HT-29 (cell line): ENCODE data around the gene EVI5L. TPM values are rescaled to one million over a fixed set of nuclear protein-coding genes. Genes with fewer than 3 reads are reported as not detected.
"Not testable (repeated sequence)": the region's sequence is repeated elsewhere in the genome, so short reads cannot be mapped to it uniquely, and the experiment has no call there.

ENCODE experiments used
- DNase-seq: peaks from one replicate; pipeline ENCODE4 v3.0.0-alpha.2; 2015; ENCODE audit warnings: low spot score
- total RNA-seq: library from RNA; depleted of rRNA; stranded (reverse); fragments of >200 nt; shearing (Covaris generic); gene quantifications from 2 replicates; pipeline ENCODE4 v1.2.3, GENCODE V29; 2014

The EVI5L gene
- total RNA-seq, 1 experiment from 2014 or later = 4.0 TPM

DNA sequence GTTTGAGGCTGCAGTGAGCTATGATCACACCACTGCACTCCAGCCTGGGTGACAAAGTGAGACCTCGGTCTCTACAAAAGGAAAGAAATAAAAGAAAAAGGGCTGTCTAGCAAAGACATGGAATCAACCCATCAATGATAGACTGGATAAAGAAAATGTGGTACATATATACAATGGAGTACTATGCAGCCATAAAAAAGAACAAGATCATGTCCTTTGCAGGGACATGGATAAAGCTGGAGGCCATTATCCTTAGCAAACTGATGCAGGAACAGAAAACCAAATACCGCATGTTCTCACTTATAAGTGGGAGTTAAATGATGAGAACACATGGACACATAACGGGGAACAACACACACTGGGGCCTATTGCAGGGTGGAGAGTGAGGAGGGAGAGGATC lies 14.0 kb upstream of the EVI5L start:
- not testable (repeated sequence) for DNase-seq

DNA sequence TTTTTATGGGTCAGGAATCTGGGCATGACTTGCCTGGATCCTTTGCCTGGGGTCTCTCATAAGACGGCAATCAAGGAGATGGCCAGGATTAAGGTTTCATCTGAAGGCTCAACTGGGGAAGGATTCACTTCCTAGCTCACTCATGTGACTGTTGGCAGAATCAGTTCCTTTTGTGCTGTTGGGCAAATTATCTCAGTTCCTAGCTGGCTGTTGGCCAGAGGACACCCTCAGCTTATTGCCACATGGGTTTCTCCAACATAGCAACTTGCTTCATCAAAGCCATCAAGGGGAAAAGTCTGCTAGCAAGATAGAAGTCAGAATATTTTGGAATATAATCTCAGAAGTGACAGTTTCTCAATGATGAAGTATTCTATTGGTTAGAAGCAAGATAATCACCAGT lies 12.2 kb upstream of the EVI5L start:
- DNase-seq = no peak

DNA sequence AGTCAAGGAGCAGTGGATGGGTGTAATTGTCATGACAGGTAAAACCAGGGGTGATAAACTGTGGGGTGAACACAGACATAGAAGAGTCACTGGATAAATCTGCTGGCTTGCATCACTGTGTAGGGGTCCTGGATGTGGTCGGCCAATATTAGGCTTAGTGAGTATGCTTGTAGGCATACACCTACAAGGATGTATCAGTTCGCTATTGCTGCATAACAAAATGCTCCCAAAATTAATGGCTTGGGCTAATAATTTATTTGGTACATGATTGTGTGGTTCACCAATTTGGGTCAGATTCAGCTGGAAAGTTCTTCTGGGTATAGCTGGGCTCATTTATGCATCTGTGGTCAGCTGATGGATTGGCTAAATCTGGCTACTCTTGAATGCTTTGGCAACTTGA lies 11.2 kb upstream of the EVI5L start:
- no peak for DNase-seq

DNA sequence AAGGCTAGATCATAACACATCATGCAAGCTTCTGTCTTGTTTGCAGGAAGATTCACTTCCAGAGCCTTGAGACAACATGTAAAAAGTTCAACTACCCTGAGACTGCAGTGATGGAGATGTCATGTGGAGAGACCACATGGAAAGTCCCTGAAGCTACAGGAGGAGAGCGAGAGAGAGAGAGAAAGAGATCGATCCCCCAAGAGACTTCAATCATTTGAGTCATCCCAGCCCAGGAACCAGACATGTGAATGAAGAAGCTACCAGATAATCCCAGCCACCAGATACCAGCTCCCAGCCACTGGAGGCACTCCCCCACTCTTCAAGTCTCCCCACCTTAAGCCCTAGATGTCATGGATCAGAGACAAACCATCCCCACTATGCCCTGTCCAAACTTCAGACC lies 10.7 kb upstream of the EVI5L start:
- DNase-seq = no peak

DNA sequence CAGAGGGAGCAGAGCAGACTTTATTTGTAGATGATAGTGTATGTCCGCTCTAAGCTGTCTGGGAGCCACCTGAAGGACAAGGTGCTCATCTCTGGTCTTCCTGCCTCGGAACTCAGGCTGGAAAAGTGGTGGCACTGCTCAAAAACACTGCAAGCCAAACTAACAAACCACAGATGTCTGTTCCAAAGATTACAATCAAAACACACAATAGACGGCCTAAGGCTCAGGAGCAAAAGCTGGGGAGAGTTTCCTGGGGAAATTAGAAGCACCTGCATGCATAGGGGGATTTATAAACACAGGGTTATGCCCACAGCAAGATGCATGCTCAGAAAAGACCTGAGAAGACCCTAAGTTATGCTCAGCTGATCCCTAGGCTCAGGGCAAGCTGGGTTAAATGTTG lies 9.4 kb upstream of the EVI5L start:
- DNase-seq = no peak

DNA sequence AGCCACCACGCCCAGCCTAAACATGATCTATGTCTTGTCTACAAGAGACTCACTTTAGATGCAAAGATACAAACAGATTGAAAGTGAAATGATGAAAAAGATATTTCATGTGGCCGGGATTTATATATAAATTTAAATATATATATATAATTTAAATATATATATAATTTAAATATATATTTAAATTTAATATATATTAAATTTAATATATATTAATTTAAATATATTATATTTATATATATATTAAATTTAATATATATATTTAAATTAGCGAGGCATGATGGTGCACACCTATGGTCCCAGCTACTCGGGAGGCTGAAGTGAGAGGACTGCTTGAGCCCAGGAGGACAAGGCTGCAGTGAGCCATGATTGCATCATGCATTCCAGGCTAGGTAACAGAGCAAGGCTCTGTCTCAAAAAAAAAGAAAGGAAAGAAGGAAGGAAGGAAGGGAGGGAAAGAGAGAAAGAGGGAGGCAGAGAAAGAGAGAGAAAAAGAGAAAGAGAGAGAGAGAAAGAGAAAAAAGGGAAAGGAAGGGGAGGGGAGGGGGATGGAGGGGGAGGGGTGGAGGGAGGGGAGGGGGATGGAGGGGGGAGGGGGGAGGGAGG lies 7.0 kb upstream of the EVI5L start:
- no peak for DNase-seq

DNA sequence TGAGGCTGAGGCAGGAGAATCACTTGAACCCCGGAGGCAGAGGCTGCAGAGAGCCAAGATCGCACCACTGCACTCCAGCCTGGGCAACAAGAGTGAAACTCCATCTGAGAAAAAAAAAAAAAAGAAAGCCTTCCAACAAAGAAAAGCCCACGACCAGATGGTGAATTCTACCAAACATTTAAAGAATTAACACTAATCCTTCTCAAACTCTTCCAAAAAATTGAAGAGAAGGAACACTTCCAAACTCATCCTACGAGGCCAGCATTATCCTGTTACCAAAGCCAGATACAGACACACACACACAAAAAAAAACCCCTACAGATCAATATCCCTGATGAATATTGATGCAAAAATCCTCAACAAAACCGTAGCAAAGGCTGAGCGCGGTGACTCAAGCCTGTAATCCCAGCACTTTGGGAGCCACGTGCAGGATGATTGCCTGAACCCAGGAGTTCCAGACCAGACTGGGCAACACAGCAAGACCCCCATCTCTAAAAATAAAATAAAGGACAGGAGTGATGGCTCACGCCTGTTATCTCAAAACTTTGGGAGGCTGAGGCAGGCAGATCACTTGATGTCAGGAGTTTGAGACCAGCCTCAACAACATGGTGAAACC lies 6.2 kb upstream of the EVI5L start:
- DNase-seq = no peak

DNA sequence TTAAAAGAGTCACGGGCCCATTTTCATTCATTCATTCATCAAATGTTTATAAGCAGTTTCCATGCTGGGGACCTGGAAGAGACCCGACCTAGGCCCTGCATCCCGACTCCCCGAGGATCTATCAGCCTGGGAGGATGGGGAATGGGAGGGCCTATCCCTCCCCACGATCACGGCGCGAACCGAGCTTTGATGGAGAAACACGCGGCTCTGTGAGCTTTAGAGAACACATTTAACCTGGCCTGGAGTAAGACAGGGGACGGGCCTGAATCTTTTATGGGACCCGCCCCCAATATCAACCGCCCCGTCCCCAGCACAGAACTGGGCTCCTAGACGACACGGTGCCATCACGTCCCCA lies 875 bp upstream of the EVI5L start:
- DNase-seq = no peak

DNA sequence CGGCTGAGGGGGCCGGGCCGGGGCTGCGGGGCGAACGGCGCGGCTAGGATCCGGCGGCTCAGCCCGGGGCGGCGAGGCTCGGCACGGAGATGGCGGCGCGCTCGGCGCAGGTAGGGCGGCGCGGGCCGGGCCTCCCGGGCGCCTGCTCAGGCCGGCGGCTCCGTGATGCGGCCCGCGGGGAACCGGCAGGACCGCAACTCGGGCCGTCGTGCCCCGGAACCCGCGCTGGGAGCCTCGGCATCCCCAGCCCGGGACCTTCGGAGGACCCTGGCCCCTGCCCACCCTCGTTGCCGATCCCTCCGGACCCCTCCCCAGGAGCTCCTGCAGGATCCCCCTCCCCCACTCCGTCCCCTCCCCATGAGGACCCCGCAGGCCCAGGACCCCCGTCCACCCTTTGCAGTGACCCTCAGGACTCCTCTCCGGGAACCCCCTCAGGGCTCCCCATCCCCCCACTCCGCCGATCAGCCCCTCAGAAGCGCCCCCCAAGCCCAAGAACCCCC lies 304 bp downstream of the EVI5L start:
- no peak for DNase-seq

DNA sequence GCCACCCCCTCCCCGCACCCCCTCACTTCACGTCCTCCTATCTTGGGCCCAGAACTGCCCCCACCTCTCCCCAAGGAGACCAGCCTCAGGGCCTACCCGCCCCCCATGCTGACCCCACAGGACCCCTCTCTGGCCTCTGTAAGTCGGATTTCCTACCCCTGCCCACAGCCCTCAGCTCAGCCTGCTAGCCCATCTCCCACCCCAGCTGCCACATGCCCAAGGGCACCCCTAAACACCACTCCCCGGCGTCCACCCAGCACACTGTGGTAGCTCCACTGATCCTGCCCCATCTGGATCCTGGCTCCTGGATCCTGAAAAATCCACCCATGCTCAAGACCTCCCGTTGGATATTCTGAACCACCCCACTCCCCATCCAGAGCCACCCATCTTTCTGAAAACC lies 805 bp downstream of the EVI5L start:
- no peak for DNase-seq

DNA sequence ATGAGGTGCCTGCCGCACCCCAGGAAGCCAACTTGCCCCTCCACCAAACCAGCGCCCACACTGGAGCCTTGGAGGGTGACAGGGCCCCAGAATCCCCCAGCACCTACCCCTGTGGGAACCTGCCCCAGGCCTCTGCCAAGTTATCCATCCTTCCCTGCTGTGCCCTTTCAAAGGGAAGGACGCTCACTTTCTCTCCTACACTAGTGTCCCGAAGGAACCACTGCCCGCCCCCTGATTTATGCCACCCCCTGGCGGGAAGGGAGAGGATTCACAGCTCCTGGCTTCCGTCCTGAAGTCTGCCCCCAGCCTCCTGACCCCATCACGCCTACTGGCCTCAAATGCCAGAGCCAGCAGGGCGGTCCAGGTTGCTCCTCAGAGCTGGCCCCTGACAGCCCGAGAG lies 1.4 kb downstream of the EVI5L start:
- DNase-seq = peak; percentile 65

DNA sequence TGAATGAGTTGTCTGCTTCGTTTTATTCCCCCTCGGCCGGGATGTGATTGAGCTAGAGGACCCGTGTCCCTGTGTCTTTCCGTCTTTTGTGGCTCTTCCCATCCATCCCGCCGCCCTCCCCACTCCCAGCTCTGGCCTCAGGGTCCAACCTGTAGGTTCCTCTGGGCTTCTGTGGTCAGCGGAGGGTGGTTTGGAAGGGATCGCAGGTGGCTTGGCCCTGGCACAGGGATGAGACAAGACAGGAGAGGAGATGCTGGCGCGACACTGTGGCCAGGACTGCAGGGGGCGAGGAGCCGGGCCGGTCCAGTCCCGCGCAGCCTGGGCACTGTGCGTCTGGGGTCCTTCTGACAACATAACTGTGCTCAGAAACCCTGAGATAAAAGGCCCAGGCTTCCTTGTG lies 2.0 kb downstream of the EVI5L start:
- DNase-seq = no peak

DNA sequence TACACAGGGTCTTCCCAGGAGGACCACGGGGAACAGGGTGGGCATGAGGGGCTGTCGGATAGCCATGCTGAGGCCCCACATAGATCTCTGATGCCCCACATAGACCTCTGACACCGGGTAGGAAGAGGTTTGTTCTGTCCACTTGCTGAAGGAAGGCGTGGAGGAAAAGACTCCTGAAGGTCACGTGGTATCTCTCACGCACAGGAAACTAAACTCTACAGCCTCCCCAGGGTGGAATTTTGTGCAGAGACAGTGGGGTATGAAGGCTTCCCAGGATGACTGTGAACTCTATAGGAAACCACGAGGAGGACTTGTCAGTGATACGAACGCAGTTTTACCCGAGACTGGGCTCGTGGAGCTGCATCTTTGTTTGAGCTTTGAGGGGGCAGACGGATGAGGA lies 2.8 kb downstream of the EVI5L start:
- DNase-seq = no peak

DNA sequence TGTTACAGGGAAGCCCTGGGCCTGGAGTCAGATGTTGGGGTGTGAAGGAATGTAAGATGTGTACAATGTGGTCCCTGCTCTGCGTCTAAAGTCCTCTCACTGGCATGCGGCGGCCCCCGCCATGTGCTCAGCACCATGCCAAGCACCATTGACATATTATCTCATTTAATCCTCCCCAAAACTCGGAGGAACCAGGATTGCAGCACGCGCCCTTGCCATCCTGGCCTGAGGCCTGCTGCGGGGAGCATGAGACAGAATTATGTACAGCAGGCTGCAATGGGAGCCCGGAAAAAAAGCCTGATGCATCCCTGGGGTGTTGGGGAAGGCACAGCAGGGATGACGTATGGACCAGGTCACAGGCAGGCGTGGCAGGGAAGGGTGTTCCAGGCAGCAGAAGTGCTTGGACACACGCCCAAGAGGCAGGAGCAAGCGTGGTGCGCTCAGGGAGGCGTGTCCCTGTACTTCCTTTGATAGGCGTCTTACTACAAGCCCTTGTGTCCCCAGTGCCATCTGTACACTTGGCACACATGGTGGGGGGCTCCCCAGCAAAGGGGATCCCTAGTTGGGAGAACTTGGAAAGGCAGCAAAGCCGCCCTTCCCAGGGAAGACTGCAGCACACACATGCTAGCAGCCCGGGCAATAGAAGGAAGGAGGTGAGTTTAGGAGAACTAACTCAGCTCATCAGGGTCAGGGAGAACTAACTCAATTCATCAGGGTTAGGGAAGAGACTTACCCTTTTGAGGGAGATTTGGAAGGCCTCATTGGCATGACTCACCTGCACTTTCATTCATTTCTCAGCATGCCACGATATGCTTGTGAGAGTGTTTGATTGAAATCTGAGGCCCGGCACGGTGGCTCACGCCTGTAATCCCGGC lies 3.4 kb downstream of the EVI5L start:
- peak; percentile 7 for DNase-seq

DNA sequence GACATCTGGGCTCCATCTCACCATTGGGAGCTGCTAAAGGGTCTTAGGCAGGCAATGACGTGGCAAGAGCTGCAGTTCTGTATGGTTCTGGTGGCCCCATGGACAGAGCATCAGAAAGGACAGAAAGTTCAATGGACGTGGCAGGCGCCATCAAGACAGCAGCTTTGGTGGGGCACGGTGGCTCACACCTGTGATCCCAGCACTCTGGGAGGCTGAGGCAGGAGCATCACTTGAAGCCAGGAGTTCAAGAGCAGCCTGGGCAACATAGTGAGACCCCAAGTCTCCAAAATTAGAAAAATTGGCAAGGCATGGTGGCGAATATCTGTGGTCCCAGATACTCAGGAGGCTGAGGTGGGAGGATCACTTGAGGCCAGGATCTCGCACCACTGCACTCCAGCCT lies 9.5 kb downstream of the EVI5L start:
- no peak for DNase-seq

DNA sequence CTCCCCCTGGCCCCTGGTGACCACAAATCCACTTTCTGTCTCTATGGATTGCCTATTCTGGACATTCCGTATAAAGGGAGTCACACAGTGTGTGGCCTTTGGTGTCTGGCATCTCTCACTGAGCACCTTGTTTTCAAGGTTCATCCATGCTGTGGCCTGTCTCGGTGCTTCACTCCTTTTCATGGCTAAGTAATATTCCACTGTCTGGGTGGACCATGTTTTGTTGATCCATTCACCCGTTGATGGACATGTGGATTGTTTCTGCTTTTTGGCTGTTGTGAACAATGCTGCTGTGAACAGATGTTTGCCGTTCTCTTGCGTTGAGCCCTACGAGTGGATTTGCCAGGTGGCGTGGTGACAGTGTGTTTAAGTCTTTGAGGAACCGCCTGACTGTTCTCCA lies 10.6 kb downstream of the EVI5L start:
- no peak for DNase-seq

DNA sequence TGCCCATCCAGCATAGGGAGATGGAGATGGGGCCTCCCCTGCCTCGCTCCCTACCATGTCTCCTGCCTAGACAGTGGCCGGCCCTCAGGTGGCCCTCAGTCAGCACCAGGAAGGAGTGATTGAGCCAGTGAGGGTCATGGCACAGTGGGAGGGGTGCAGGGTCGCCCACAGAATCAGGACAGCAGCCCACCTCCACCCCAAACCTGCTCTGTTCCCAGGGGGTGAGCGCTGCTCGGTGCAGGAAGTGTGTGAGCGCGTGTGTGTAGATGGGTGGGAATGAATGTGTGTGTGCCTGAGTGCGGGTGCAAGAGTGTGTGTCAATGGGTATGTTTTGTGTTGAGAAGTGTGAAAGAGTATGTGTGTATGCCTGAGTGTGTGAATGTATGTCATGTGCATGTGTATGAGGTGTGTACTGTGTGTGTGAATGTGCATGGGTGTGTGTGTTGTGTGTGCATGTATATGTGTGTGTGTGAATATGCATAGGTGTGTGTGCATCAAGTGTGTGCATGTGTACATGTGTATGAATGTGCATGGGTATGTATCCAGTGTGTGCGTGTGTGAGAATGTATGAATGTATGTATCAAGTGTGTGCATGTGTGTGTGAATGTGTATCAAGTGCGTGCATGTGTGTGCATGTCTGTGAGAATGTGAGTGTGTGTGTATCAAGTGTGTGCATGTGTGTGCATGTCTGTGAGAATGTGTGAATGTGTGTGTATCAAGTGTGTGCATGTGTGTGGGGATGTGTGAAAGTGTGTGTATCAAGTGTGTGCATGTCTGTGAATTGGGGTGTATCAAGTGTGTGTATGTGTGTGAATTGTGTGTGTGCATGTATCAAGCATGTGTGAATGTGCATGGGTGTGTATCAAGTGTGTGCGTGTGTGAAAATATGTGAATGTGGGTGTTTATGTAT lies 12.0 kb downstream of the EVI5L start:
- no peak for DNase-seq

DNA sequence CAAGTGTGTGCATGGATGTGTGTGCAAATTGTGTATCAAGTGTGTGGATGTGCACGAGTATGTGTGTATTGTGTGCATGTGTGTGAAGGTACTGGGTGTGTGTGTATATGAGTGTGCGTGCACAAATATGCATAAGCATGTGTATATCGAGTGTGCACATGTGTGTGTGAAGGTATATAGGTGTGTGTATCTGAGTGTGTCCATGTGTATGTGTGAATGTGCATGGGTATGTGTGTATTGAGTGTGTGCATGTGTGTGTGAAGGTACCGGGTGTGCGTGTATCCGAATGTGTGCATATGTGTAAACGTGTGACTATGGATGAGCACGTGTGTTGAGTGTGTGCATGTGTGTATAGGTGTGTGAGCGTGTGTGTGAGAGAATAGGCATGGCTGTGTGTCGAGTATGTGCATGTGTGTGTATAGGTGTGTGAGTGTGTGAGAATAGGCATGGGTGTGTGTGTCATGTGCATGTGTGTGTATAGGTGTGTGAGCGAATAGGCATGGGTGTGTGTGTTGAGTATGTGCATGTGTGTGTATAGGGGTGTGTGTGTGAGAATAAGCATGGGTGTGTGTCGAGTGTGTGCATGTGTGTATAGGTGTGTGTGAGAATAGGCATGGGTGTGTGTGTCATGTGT lies 12.8 kb downstream of the EVI5L start:
- no peak for DNase-seq

DNA sequence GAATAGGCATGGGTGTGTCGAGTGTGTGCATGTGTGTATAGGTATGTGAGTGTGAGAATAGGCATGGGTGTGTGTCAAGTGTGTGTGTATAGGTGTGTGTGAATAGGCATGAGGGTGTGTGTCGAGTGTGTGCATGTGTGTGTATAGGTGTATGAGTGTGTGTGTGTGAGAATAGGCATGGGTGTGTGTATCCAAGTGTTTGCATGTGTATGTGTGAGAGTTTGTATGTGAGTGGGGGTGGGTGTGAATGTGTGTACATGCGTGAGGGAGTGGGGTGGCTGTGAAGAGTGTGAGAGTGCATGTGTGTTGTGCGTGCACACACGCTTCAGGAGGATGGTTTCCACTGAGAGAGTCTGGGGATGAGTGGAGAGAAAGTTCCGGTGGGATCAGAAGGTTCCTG lies 13.5 kb downstream of the EVI5L start:
- DNase-seq = no peak

DNA sequence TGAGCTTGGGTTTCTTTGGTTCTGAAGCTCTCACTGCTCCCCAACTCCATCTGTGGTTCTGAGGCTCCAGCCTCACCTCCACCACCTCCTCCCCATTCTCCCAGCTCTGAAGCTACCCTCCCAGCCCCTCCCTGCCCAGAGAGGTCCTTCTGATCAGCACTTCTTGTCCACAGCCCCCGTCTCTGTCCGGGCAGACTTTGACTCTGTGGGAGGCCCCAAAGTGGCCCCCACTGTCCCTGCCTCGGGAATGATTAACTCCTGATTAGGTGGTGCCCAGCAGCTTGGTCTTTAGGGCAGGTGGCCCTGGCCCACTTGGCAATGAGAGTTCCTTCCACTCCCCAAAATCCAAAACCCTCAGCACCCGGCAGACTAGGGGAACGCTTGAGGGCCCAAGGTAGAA lies 14.4 kb downstream of the EVI5L start:
- no peak for DNase-seq

DNA sequence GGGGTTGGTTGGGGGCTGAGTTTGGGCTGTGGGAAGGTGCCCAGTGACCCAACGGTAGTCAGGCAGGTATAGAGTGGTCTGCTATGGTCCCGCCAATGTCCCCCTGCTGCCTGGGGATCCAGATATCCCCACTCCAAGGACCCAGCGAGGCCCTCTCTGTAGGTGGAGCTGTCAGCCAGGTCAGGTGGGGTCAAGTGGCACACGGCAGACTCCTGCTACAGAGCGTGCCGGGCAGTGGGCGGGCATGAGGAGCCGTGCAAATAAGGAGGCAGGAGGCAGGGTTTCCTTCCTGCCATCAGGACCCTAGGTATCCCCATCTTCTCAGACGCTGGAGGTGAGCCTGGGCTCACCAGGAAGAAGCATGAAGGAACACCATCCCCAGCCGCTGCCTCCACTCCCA lies 14.9 kb downstream of the EVI5L start:
- DNase-seq = no peak
